Measurements from ENCODE around the gene KERA.

The KERA gene

GRCh38 chr12:91017043-91017442 lies 40.8 kb downstream of the KERA start:
- no peak for DNase-seq (ENCODE audit: low read depth in 2 of 2)

- DNase-seq (ENCODE audit: low read depth in 2 of 2): no peak
These were observed 48.4 kb downstream of the KERA start for GRCh38 chr12:91009319-91009950.

GRCh38 chr12:91007531-91008290 lies 50.1 kb downstream of the KERA start:
- no peak for DNase-seq (ENCODE audit: low read depth in 2 of 2)

DNA sequence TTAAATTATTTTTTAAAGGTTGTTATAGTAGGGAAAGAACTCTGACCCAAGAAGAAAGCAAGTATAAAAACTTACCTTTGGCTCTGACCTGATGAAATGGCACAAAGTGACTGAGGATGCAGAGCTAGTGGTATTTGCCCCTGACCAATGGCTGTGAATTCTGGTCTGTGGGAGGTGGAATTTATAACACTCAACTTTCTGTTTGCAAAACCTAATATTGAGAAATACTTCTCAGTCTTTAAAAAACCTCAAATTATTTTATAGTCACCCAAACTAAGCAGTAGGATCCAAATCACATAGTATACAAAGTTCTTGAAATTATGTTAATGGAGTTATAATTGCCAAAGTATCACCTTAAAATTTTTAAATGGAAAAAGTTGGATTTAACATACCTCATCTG lies 53.0 kb downstream of the KERA start, which contains the start of gene EPYC:
Gene EPYC (minus strand): TSS at position 101 of the 400 bp plus-strand sequence. CDS start 2,407 bp downstream, outside the sequence.
- no peak for DNase-seq (ENCODE audit: low read depth in 2 of 2)

DNA sequence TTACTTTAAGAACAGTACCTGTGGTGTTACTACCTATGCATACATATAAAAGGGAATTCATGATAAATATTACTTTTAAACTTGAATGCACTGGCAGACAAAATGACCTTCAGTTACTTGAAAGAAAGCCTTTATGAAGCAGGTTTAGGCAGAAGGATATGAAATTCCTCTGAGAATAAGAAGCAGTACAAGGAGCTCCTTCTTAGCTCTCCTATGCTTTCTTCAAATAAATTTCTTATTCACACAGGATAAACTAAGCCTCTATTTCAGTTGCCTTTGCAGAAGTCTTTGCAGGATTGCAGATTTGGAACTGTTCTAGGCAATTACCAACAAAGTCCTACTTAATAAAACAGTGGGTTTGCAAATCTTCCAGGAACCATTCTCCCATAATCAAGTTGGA lies 54.1 kb downstream of the KERA start:
- no peak for DNase-seq (ENCODE audit: low read depth in 2 of 2)

DNA sequence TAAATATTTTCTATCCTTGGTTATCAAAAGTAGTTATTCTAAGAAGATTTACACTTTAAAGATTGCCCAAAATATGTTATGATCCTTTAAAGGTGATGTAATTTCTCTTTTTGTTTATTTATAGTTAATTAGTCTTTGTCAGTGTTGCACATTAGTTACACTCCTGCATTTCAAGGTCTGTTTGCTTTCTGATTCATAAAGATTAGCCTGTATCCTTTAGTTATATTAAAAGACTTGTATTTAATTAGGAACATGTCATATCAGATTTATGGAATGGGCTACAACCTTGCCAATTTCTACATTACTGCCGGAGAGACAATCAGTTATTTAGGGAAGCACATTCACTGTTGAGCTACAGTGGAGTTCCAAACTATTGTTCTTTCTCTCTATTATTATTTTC lies 56.5 kb downstream of the KERA start:
- DNase-seq (ENCODE audit: low read depth in 2 of 2): no peak
